PFSK-1 (cell line): ENCODE data around the gene CALHM3. TPM values are rescaled to one million over a fixed set of nuclear protein-coding genes. Genes with fewer than 3 reads are reported as not detected.

Experiments used
- FOXP2 ChIP-seq: optimal IDR thresholded peaks from 2 replicates; pipeline ENCODE3; 2011; ENCODE audit warnings: borderline replicate concordance, control low read depth, inconsistent platforms; ENCODE audit not compliant: insufficient read depth; ENCODE audit errors: extremely low read length, extremely low read depth
- POLR2AphosphoS5 ChIP-seq: IDR thresholded peaks from 2 replicates; pipeline ENCODE4 v1.6.1; 2012; ENCODE audit warnings: low read depth, mild to moderate bottlenecking, control low read depth, low read length, moderate library complexity
- REST ChIP-seq, 2 experiments: IDR thresholded peaks; 2 replicates each; pipeline versions ENCODE4 v1.6.1 to v1.8.0; 2011 to 2012; ENCODE audit warnings: low read depth in 2 of 2, low read length in 2 of 2, control low read depth in 1 of 2, inconsistent platforms in 1 of 2, mild to moderate bottlenecking in 1 of 2, moderate library complexity in 1 of 2; ENCODE audit not compliant: insufficient read depth in 1 of 2
- SIN3A ChIP-seq: IDR thresholded peaks from 2 replicates; pipeline ENCODE4 v1.6.1; 2012; ENCODE audit warnings: mild to moderate bottlenecking, low read length, moderate library complexity, borderline replicate concordance; ENCODE audit not compliant: insufficient read depth
- TAF1 ChIP-seq: IDR thresholded peaks from 2 replicates; pipeline ENCODE4 v1.6.1; 2012; ENCODE audit warnings: low read length, control low read depth, borderline replicate concordance; ENCODE audit not compliant: insufficient read depth
- polyA plus RNA-seq: library from polyadenylated mRNA; unstranded; fragments of >200 nt; gene quantifications from one replicate; pipeline ENCODE4 v1.2.1, GENCODE V29; 2012; ENCODE audit warnings: low read depth, missing spikeins; ENCODE audit not compliant: insufficient read length

The CALHM3 gene
- not detected for polyA plus RNA-seq

DNA sequence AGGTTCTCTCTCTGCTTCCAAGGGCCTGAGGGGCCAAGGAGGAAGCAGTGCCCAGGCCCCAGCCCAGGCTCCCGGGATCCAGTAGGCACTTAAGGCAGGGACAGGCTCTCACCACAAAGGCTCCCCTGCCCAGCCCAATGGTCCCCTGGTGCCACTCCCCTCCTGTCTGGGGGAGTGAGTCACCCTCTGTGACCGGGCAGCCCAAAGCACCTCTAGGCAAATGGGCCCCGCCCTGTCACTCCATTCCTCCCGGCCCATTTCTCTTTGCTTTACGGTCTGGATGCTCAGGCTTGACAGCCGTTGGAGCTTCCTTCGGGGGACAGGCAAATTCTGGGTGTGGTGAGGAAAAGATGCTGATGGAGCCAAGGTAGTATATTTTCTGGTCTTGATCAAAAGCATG lies at the start of gene CALHM3:
Gene CALHM3 (minus strand): TSS at position 106 of the 400 bp plus-strand sequence. CDS start 208 bp downstream, outside the sequence.
- TF ChIP-seq POLR2AphosphoS5: no peak
- no peak for TF ChIP-seq REST (IDR thresholded peaks at IDR 0.05; ENCODE audit: insufficient read depth in 1 of 2, low read depth in 2 of 2, low read length in 2 of 2)
- TF ChIP-seq FOXP2: no peak
- no peak for TF ChIP-seq SIN3A
- TF ChIP-seq TAF1: no peak

- TF ChIP-seq TAF1: no peak
- TF ChIP-seq POLR2AphosphoS5: no peak
- no peak for TF ChIP-seq SIN3A
- TF ChIP-seq REST (IDR thresholded peaks at IDR 0.05; ENCODE audit: insufficient read depth in 1 of 2, low read depth in 2 of 2, low read length in 2 of 2): no peak
- no peak for TF ChIP-seq FOXP2
Measured at GRCh38 chr10:103528549-103528948, 49.5 kb upstream of the CALHM3 start.

DNA sequence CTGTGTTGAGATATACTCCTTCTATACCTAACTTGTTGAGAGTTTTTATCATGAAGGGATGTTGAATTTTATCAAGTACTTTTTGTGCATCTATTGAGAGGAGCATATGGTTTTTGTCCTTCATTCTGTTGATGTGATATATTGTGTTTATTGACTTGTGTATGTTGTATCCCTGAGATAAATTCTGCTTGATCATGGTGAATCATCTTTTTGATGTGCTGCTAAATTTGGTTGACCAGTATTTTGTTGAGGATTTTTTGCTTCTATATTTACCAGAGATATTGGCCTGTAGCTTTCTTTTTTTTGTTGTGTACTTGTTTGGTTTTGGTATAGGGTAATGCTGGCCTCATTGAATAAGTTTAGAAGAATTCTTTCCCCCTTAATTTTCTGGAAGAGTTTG lies 46.9 kb upstream of the CALHM3 start:
- TF ChIP-seq TAF1: no peak
- no peak for TF ChIP-seq POLR2AphosphoS5
- TF ChIP-seq SIN3A: no peak

DNA sequence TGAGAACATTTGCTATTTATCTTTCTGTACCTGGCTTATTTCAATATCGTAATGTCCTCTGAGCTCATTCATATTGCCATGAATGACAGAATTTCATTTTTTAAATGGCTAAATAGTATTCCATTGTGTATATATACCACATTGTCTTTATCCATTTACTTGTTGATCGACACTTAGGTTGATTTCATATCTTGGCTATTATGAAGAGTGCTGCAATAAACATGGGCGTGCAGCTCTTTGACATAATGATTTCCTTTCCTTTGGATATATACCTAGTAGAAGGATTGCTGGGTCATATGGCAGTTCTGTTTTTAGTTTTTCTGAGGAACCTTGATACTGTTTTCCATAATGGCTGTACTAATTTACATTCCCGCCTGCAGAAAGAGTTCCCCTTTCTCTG lies 44.6 kb upstream of the CALHM3 start:
- TF ChIP-seq TAF1: no peak
- TF ChIP-seq REST (IDR thresholded peaks at IDR 0.05; ENCODE audit: insufficient read depth in 1 of 2, low read depth in 2 of 2, low read length in 2 of 2): no peak
- no peak for TF ChIP-seq SIN3A

GRCh38 chr10:103519798-103520197 lies 40.8 kb upstream of the CALHM3 start:
- TF ChIP-seq TAF1: no peak
- TF ChIP-seq FOXP2: no peak
- no peak for TF ChIP-seq SIN3A
- TF ChIP-seq REST (IDR thresholded peaks at IDR 0.05; ENCODE audit: insufficient read depth in 1 of 2, low read depth in 2 of 2, low read length in 2 of 2): no peak
- TF ChIP-seq POLR2AphosphoS5: no peak
